Fibroblast of villous mesenchyme (primary cell): ENCODE measurements around the gene RAD21L1. TPM values are rescaled to one million over a fixed set of nuclear protein-coding genes. Genes with fewer than 3 reads are reported as not detected.

Experiments
- DNase-seq: peaks from one replicate; pipeline ENCODE4 v3.0.0-alpha.2; 2010; ENCODE audit warnings: low read depth
- H3K4me3 ChIP-seq: 2 replicates; pipeline ENCODE4 v1.5.1; 2011; ENCODE audit warnings: low read depth, mild to moderate bottlenecking, low read length
- total RNA-seq: library from RNA; depleted of rRNA; stranded (reverse); fragments of >200 nt; gene quantifications from 2 replicates; pipeline ENCODE4 v1.2.3, GENCODE V29; 2012
- TF ChIP-seq, protein P1 (sequence below): IDR thresholded peaks from 2 replicates; pipeline ENCODE4 v1.5.1; 2012; ENCODE audit warnings: low read depth, mild to moderate bottlenecking, low read length; ENCODE audit not compliant: insufficient read depth

The RAD21L1 gene
- total RNA-seq, 1 donor: not detected

DNA sequence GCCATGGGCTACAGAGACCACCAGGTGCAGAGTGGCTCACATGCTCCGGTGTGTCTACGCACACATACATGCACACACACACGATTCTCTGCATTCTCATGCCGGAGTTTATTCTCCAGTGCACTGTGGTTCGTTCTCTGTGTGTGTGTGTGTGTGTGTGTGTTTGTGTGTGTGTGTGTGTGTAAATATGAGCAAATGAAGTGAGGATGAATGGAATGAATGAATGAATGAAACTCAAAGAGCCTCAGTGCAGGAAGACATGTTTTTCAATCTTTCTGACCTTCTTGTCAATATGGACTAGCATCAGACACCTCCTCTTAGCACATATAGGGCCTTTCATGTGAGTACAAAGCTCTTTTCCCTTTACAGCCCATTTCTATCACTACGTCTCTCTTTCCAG, 42.7 kb upstream of the RAD21L1 start:
- TF ChIP-seq, protein P1, sequence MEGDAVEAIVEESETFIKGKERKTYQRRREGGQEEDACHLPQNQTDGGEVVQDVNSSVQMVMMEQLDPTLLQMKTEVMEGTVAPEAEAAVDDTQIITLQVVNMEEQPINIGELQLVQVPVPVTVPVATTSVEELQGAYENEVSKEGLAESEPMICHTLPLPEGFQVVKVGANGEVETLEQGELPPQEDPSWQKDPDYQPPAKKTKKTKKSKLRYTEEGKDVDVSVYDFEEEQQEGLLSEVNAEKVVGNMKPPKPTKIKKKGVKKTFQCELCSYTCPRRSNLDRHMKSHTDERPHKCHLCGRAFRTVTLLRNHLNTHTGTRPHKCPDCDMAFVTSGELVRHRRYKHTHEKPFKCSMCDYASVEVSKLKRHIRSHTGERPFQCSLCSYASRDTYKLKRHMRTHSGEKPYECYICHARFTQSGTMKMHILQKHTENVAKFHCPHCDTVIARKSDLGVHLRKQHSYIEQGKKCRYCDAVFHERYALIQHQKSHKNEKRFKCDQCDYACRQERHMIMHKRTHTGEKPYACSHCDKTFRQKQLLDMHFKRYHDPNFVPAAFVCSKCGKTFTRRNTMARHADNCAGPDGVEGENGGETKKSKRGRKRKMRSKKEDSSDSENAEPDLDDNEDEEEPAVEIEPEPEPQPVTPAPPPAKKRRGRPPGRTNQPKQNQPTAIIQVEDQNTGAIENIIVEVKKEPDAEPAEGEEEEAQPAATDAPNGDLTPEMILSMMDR: no peak
- DNase-seq: no peak
- H3K4me3 ChIP-seq: no peak overlapping the region

DNA sequence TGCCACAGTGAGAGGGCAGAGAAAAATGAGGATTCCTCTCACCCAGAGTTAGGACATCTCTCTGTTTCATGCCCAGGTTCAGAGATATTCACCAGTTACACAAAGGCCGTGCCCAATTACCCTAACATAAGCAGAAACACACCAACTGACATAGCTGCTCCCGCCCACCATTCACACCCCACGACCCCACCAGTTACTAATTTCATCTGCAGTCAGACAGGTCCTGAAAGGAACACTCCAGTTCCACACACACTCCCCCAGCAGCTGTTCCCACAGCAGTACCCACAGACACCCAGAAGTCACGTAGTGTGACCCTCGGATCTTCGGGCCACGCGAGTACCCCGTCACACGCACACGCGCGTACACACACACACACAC, 41.6 kb upstream of the RAD21L1 start:
- no peak for DNase-seq
- H3K4me3 ChIP-seq: no peak overlapping the region
- TF ChIP-seq, protein P1: no peak

DNA sequence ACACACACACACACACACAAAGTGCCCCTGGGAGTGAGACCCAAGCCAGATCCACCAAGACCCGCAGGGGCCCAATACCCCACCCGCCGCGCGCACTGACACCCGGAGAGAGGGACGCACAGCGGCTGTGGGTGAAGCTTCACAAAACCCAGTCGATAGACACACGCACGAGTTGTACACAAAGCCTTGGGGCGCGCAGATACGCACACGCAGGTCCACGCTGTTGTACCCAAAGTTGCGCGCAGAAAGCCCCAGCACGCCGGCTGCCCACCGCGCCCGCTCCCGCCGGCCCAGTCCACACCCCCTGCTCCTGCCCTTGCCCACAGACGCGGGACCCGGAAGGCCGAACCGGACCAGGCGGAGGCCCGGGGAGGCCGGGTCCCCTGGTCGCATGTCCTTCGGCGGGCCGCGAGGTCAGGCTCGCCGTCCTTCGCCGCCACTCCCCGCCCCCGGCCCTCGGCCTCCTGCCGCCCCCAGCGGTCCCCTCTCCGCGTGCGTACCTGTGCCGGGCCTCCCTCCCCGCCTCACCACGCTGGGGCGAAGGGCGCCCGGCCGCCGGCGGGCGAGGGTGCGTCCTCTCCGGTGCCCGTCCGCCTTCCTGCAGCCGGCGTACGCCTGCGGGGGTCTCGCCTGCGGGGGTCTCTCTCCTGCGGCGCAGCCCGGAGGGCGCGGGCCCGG, 41.1 kb upstream of the RAD21L1 start, which contains the start of gene TMEM74B:
TSS of gene TMEM74B (minus strand) at position 344 of the 678 bp plus-strand sequence. CDS start 1,180 bp downstream, outside the sequence.
- peak within 1 kb of the TSS; percentile 50 for H3K4me3 ChIP-seq
- DNase-seq: no peak
- TF ChIP-seq, protein P1: no peak

- H3K4me3 ChIP-seq: peak overlapping the region; percentile 50
- no peak for DNase-seq
- TF ChIP-seq, protein P1: no peak
These were observed 40.5 kb upstream of the RAD21L1 start for GRCh38 chr20:1185316-1185741.

GRCh38 chr20:1185790-1186334, 40.0 kb upstream of the RAD21L1 start:
- TF ChIP-seq, protein P1: peak; percentile 61
- peak; percentile 52 for DNase-seq
- H3K4me3 ChIP-seq: peak overlapping the region; percentile 50

GRCh38 chr20:1186367-1186991, 39.4 kb upstream of the RAD21L1 start:
- TF ChIP-seq, protein P1: no peak
- no peak for DNase-seq
- no peak overlapping the region for H3K4me3 ChIP-seq
